Measurements from ENCODE around the gene IGFLR1.
"Not testable (repeated sequence)": the region's sequence is repeated elsewhere in the genome, so short reads cannot be mapped to it uniquely, and the experiment has no call there.

IGFLR1 gene

GRCh38 chr19:35702223-35703012 lies 39.8 kb downstream of the IGFLR1 start:
- DNase-seq (ENCODE audit: low spot score): peak; percentile 95
- peak overlapping the region in 1 of 2 donors; percentile 12 for H3K27ac ChIP-seq
- TF ChIP-seq CTCF (IDR thresholded peaks at IDR 0.05): no peak
- peak overlapping the region; percentile 72 for H3K4me3 ChIP-seq

- no peak for DNase-seq (ENCODE audit: low spot score)
- Histone ChIP-seq H3K27ac (no peak overlapping the region), H3K4me3 (no peak overlapping the region)
- TF ChIP-seq CTCF (IDR thresholded peaks at IDR 0.05): no peak
Observed at GRCh38 chr19:35696835-35697234, 45.4 kb downstream of the IGFLR1 start.

- H3K27ac ChIP-seq: no peak overlapping the region
- no peak overlapping the region for H3K4me3 ChIP-seq
- no peak for DNase-seq (ENCODE audit: low spot score)
- TF ChIP-seq CTCF (IDR thresholded peaks at IDR 0.05): no peak
Observed at GRCh38 chr19:35695895-35696422, 46.3 kb downstream of the IGFLR1 start.

GRCh38 chr19:35693835-35694599 lies 48.2 kb downstream of the IGFLR1 start:
- DNase-seq (ENCODE audit: low spot score): peak; percentile 82
- TF ChIP-seq CTCF (IDR thresholded peaks at IDR 0.05): peak; percentile 88
- H3K27ac ChIP-seq: no peak overlapping the region
- no peak overlapping the region for H3K4me3 ChIP-seq

GRCh38 chr19:35693422-35693821 lies 48.8 kb downstream of the IGFLR1 start:
- no peak for DNase-seq (ENCODE audit: low spot score)
- H3K27ac ChIP-seq: no peak overlapping the region
- no peak for TF ChIP-seq CTCF (IDR thresholded peaks at IDR 0.05)
- no peak overlapping the region for H3K4me3 ChIP-seq

- Histone ChIP-seq H3K4me3 (no peak overlapping the region), H3K27ac (no peak overlapping the region)
- no peak for DNase-seq (ENCODE audit: low spot score)
- TF ChIP-seq CTCF (IDR thresholded peaks at IDR 0.05): no peak
Observed at GRCh38 chr19:35692010-35692409, 50.2 kb downstream of the IGFLR1 start.

GRCh38 chr19:35691106-35691505 lies 51.1 kb downstream of the IGFLR1 start:
- H3K27ac ChIP-seq; DNase-seq (ENCODE audit: low spot score); H3K4me3 ChIP-seq: not testable (repeated sequence)
